B cell (primary cell): ENCODE results near the gene YAP1.

Experiments
- EZH2 ChIP-seq: IDR thresholded peaks from 2 replicates; pipeline ENCODE4 v1.6.1; 2012; ENCODE audit warnings: borderline replicate concordance, low read depth, mild to moderate bottlenecking, moderate library complexity, low read length; ENCODE audit not compliant: insufficient read depth, poor library complexity, severe bottlenecking
- TF ChIP-seq, protein P1 (sequence below): fragments of 200-600 bp; IDR thresholded peaks from one replicate; pipeline ENCODE4 v1.8.0; 2022; ENCODE audit warnings: antibody characterized with exemption, mild to moderate bottlenecking

DNA sequence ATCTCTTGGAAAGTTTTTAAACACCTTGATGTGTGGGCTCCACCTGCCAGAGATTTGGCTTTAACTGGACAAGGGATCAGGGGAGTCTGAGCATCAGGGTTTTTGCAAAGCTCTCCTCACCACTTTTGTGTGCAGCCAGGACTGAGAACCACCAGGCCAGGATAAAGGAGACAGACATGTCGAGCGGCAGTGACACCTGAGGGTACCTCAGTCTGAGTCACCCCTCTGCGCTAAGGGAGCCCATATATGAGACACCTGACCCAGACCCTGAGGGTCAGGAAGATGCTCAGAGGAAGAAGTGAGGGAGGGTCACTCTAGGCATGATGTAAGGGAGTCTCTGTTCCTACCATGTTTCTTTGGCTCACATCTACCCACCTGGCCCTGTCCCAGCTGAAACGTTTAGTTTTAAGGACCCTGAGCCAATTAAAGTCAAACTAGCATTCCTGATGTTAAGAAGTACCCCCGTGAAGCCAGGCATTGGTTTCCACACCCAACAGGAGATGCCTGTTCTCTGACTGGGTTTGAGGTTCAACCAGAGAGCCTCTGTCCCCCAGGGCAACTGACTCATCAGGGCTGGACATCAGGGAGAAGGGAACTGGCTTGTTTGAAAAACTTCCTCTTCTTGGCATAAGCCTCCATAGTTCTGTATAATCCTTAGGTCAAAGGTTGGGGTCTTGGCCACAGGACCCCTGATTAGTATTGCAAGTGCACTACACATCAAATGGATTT, 134.6 kb downstream of the YAP1 start:
- TF ChIP-seq, protein P1, sequence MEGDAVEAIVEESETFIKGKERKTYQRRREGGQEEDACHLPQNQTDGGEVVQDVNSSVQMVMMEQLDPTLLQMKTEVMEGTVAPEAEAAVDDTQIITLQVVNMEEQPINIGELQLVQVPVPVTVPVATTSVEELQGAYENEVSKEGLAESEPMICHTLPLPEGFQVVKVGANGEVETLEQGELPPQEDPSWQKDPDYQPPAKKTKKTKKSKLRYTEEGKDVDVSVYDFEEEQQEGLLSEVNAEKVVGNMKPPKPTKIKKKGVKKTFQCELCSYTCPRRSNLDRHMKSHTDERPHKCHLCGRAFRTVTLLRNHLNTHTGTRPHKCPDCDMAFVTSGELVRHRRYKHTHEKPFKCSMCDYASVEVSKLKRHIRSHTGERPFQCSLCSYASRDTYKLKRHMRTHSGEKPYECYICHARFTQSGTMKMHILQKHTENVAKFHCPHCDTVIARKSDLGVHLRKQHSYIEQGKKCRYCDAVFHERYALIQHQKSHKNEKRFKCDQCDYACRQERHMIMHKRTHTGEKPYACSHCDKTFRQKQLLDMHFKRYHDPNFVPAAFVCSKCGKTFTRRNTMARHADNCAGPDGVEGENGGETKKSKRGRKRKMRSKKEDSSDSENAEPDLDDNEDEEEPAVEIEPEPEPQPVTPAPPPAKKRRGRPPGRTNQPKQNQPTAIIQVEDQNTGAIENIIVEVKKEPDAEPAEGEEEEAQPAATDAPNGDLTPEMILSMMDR = no peak
- no peak for TF ChIP-seq EZH2
